NCI-H187 (cell line): ENCODE results near the gene AGK.

ENCODE experiments used
- DNase-seq, 2 experiments: peaks; one replicate each; lab custom pipeline; 2025; lab: John Stamatoyannopoulos, UW

Gene AGK

DNA sequence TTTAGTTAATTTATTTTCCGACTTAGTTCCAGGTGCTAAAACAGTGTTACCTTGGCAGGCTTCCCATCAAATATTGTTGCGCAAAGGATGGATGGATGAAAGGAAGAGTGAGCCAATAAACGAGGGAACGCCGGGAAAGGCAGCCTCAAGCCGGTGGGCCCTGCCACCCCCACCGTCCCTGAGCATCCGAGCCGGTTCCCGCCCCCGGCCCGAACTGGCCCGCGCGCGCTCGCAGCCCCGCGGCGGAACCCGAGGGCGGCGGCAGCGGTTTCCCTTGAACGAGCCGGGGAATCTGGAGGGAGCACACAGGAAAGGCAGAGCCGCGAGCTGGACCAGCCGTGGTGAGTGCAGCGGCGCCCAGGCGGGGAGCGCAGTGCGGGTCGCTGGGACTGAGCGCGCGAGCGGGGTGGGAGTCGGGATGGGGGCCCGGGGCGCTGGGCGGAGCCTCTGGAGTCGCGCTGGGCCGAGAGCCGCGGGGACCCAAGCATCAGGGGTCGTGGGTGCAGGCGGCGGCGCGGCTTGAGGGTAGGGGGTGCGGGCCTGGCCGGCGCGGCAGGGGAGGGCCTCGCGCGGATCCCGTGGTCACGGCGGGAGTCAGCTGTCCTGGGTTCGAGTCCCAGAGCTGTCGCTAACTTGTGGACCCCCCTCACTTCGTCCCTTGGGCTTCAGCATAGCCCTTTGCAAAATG, at the start of gene AGK:
TSS of gene AGK (plus strand) at position 317 of the 688 bp plus-strand sequence. CDS start 4,057 bp downstream, outside the sequence.
- peak; percentile 24 to 65 for DNase-seq

DNA sequence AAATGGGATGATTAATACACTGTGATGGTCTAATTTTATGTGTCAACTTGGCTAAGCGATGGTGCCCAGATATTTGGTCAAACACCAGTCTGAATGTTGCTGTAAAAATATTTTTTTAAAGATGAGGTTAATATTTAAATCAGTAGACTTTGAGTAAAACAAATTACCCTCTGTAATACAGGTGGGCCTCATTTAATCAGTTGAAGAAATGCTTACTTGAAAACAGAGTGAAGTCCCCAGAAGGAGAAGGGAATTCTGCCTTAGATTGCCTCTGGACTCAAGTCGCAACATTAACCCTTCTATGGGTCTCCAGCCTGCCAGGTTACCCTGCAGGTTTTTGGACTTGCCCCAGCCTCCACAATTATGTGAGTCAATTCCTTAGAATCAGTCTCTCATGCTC, 49.8 kb upstream of the AGK start:
- no peak for DNase-seq

DNA sequence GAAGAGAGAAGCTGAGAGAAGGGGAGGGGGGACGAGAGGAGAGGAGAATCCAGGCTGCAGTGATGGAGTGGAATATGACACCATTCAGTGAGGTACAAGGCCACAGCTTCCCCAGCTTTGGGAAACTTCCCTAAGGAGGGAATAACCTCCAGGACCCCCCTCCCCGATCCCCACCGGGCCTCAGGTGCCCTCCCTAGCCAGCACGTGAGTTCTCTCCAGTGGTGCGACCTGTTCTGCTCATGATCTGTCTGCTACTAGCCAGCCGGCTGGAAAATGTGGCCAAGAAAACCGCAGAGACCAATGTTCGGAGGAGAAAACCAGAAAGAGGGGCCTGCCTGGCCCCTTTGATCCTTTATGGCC, 39.9 kb upstream of the AGK start:
- DNase-seq = no peak

GRCh38 chr7:141511676-141512396, 39.4 kb upstream of the AGK start:
- DNase-seq = peak in 1 of 2 experiments; percentile 9

DNA sequence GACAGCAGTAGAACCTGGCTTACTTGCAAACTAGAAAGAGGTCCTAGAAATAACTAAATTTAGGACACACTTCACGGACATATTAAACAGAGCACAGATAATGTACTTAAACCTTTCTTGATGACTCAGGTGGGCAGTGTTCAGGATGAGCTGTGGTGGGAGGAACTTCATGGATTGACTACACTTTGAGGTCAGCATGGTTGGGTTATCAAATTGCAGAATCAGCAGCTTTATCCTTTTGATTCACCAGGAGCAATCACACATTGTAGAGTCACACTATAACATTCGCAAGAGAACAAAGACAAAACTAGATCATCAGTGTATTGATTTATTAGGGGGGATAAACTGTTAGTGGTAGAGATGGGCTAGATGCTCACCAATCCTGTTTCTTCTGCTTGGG, 38.6 kb upstream of the AGK start:
- no peak for DNase-seq

- no peak for DNase-seq
These were observed 37.5 kb upstream of the AGK start for GRCh38 chr7:141513720-141514119.

GRCh38 chr7:141515941-141516340, 35.3 kb upstream of the AGK start:
- DNase-seq = no peak

DNA sequence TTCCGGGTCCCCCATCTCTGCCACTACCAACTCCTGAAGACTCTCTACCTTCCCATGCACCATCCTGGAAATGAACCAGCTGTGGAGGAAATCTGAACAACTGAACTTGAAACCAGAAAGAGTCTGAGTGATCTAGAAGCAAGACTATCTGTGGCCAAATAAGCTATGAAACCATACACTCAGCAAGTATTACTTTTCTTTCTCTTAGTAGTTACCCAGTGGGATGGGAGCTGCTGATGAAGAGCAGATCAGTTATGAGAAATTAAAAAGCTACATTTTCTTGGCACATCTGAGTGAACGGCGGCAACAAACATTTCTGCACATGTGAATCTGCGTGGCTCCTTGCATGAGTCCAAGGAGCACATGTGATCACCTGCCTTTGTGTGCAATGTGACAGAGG, 31.6 kb upstream of the AGK start:
- no peak for DNase-seq

DNA sequence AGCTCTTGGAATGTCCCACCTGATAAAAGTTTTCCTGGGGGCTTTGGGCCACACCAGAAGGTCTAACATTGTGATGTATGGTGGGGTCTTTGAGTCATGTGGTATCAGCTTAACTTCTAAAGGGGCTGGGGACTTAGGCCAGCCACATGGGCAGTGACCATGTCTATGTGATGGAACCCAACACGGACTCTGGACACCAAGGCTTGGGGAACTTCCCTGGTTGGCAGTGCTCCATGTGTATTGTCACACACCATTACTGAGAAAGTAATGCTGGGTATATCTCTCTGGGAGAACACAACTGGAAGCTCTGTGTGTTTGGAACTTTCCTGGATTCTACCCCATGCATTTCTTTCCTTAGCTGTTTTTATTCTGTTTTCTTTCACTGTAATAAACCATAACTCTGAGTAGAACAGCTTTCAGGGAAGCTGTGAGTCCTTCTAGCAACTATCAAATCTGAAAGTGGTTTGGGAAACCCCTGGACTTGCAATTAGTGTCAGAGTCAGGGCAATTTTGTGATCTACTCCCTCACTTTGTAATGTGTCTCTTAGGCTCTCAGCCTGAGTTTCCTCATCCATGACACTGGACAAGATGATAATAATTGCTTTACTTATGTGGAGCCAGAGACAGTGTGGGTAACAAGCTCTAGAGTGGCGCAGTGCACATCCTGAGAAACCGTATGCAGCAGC, 28.4 kb upstream of the AGK start:
- no peak for DNase-seq

GRCh38 chr7:141525973-141526514, 25.2 kb upstream of the AGK start:
- no peak for DNase-seq

- no peak for DNase-seq
These were observed 24.1 kb upstream of the AGK start for GRCh38 chr7:141527076-141527475.

- no peak for DNase-seq
These were observed 22.8 kb upstream of the AGK start for GRCh38 chr7:141528399-141528798.

GRCh38 chr7:141533149-141533949, 17.9 kb upstream of the AGK start:
- DNase-seq = peak; percentile 89 to 94

- no peak for DNase-seq
These were observed 16.2 kb upstream of the AGK start for GRCh38 chr7:141534757-141535737.

DNA sequence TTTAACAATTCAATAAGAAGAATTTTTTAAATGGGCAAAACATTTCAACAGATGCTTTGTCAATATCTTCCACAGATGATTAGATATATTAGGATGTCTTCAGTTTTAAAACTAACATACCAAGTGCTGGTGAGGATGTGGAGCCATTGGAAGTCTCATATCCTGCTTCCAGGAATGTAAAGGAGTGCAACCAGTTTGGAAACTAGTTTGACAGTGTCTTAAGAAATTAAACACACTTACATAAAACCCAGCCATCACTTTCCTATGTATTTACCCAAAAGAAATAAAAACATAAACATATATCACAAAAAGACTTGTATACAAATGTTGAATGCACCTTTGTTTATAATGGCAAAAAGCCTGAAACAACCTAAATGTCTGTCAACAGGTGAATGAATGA, 13.3 kb upstream of the AGK start:
- no peak for DNase-seq

- DNase-seq = peak; percentile 49 to 64
These were observed 9.8 kb upstream of the AGK start for GRCh38 chr7:141541375-141541774.

DNA sequence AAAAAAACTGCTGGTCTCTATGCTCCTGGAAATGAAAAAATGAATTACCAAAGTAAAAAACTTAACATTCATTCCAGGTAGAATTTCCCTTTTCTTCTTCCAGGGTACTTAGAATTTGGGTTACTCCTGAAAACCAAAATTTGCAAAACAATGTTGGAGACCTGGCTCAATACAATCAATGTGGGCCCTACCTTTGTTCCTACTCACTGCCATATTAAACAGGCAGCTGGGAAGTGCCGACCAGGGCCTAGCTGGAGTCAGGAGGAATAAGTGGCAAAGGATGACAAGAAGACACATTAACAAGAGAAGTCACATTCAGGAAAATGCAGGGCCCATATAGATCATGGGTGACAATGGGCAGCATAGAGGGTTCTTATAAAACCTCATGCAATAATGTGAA, 6.4 kb upstream of the AGK start:
- DNase-seq = no peak

- no peak for DNase-seq
These were observed 1.6 kb upstream of the AGK start for GRCh38 chr7:141549582-141549981.

DNA sequence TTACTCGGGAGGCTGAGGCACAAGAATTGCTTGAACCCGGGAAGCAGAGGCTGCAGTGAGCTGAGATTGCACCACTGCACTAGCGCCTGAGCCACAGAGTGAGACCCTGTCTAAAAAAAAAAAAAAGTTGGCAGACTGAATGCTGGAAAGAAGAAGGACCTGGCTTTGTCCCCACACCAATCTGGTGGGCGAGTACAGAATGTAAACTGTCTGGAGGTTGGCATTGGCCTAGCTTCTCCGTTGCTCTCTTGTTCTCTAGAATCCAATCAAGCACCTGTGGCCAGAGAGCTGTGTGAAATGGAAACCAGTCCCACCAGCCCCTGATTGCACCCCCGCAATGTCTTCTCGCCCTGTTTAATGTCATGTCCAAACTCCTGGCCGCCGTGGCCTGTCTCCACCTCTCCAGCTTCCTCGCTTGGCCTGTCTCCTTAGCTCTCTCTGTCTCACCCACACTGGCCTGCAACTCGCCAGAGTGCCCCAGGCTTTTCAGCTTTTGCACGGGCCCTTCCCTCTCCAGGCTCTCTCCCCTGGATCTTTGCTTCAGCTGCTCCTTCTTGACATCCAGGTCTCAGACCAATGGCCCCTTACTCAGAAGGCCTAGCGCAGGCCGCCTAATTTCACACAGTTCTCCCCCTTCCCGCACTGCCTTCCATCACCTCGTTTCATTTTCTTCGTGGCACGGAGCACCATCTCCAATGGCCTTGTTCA, 670 bp upstream of the AGK start:
- DNase-seq = no peak

- DNase-seq = no peak
These were observed 572 bp downstream of the AGK start for GRCh38 chr7:141551782-141552181.
